Measurements from ENCODE around the gene BSND.

BSND gene

GRCh38 chr1:54989473-54989872, 9.3 kb upstream of the BSND start:
- Histone ChIP-seq H3K4me3 (no peak overlapping the region), H3K27ac (no peak overlapping the region)

- no peak overlapping the region for H3K4me3 ChIP-seq
- no peak overlapping the region for H3K27ac ChIP-seq
These were observed 8.5 kb upstream of the BSND start for GRCh38 chr1:54989968-54990810.

- H3K27ac ChIP-seq, result no peak overlapping the region
- H3K4me3 ChIP-seq, result no peak overlapping the region
These were observed 7.8 kb upstream of the BSND start for GRCh38 chr1:54990916-54991315.

- no peak overlapping the region for H3K4me3 ChIP-seq
- H3K27ac ChIP-seq, result no peak overlapping the region
These were observed 6.8 kb upstream of the BSND start for GRCh38 chr1:54991939-54992338.

GRCh38 chr1:54993140-54993539, 5.6 kb upstream of the BSND start:
- H3K27ac ChIP-seq, result no peak overlapping the region
- H3K4me3 ChIP-seq, result no peak overlapping the region

- H3K27ac ChIP-seq, result no peak overlapping the region
These were observed 4.3 kb upstream of the BSND start for GRCh38 chr1:54994355-54994990.

GRCh38 chr1:54995013-54995760, 3.5 kb upstream of the BSND start:
- H3K27ac ChIP-seq, result no peak overlapping the region
- H3K4me3 ChIP-seq, result no peak overlapping the region

More at GRCh38 chr1:54994355-54994990, 4.3 kb upstream of the BSND start:
- no peak overlapping the region for H3K4me3 ChIP-seq

- Histone ChIP-seq H3K27ac (no peak overlapping the region), H3K4me3 (no peak overlapping the region)
These were observed 2.9 kb upstream of the BSND start for GRCh38 chr1:54995835-54996234.

- no peak overlapping the region for H3K27ac ChIP-seq
- peak overlapping the region in 1 of 7 experiments; percentile 8 for H3K4me3 ChIP-seq
These were observed 2.3 kb upstream of the BSND start for GRCh38 chr1:54996359-54996868.

GRCh38 chr1:54996869-54997710, 1.6 kb upstream of the BSND start:
- peak overlapping the region in 1 of 7 experiments; percentile 8 for H3K4me3 ChIP-seq
- H3K27ac ChIP-seq, result no peak overlapping the region

- no peak overlapping the region for H3K27ac ChIP-seq
- H3K4me3 ChIP-seq, result no peak overlapping the region
These were observed 1.1 kb upstream of the BSND start for GRCh38 chr1:54997711-54997986.

- Histone ChIP-seq H3K4me3 (no peak overlapping the region), H3K27ac (no peak overlapping the region)
These were observed 633 bp upstream of the BSND start for GRCh38 chr1:54998100-54998499.

- Histone ChIP-seq H3K4me3 (no peak overlapping the region), H3K27ac (no peak overlapping the region)
These were observed 1.7 kb downstream of the BSND start for GRCh38 chr1:55000110-55001085.

- Histone ChIP-seq H3K4me3 (no peak overlapping the region), H3K27ac (no peak overlapping the region)
These were observed 2.6 kb downstream of the BSND start for GRCh38 chr1:55001311-55001710.

- Histone ChIP-seq H3K27ac (no peak overlapping the region), H3K4me3 (no peak overlapping the region)
These were observed 4.0 kb downstream of the BSND start for GRCh38 chr1:55002686-55003085.

- H3K27ac ChIP-seq, result no peak overlapping the region
- H3K4me3 ChIP-seq, result no peak overlapping the region
These were observed 6.8 kb downstream of the BSND start for GRCh38 chr1:55005351-55006140.

- Histone ChIP-seq H3K27ac (no peak overlapping the region), H3K4me3 (no peak overlapping the region)
These were observed 8.2 kb downstream of the BSND start for GRCh38 chr1:55006931-55007330.

GRCh38 chr1:55007625-55008024, 8.9 kb downstream of the BSND start:
- Histone ChIP-seq H3K27ac (no peak overlapping the region), H3K4me3 (no peak overlapping the region)
